HG03280 (cell line): Measurements from ENCODE around the gene AP5Z1.

ENCODE experiments used
- ATAC-seq: cut with Tn5 transposase; IDR thresholded peaks from one replicate; pipeline ENCODE4 v1.9.1; 2021; ENCODE audit warnings: mild to moderate bottlenecking, moderate library complexity; ENCODE audit not compliant: unreplicated experiment

The AP5Z1 gene

GRCh38 chr7:4819560-4820404, 44.4 kb downstream of the AP5Z1 start:
- no peak for ATAC-seq

DNA sequence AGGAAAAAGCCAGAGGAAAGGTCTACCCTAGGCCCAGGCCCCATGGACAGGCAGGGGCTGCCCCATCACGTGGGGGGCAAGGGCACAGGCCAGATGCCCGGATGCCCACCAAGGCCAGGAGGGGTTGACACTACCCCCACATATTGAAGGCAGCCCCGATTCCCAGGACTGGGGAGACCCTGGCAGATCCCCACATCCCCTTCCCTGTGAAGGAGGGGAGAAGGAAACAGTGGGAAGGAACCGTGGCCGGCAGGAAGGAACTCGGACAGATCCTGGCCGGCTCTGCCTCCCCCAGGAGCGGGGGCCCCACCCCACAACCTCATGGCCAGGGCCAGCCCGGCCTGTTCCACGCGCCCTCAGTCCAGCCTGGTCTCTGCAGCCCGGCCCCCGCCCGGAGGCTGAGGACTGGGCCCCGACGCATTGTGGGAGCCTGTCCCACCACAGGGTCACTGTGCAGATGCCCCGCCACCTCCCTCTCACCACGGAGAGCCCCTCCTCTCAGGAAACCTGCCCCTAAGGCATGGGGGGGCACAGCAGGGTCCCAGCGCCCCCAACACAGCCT, 45.1 kb downstream of the AP5Z1 start:
- no peak for ATAC-seq

GRCh38 chr7:4820967-4821471, 45.6 kb downstream of the AP5Z1 start:
- no peak for ATAC-seq

DNA sequence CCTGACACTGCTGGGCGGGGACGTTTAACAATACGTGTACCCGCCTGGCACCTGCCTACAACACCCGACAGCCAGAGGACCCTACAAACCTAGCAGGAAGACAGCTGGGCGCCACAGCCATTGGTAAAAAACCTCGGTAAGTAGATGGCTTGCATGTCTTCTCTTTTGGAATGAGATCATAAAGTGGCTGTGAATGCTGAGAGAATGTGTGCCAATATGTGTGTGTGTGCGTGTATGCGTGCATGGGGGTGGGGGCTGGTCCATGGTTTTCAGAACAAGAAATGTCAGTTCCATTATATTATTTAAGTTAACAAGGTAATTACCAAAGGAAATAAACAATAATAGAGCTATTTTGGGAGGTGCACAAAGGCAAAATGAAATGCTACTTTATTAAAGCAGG, 47.3 kb downstream of the AP5Z1 start:
- ATAC-seq: no peak

DNA sequence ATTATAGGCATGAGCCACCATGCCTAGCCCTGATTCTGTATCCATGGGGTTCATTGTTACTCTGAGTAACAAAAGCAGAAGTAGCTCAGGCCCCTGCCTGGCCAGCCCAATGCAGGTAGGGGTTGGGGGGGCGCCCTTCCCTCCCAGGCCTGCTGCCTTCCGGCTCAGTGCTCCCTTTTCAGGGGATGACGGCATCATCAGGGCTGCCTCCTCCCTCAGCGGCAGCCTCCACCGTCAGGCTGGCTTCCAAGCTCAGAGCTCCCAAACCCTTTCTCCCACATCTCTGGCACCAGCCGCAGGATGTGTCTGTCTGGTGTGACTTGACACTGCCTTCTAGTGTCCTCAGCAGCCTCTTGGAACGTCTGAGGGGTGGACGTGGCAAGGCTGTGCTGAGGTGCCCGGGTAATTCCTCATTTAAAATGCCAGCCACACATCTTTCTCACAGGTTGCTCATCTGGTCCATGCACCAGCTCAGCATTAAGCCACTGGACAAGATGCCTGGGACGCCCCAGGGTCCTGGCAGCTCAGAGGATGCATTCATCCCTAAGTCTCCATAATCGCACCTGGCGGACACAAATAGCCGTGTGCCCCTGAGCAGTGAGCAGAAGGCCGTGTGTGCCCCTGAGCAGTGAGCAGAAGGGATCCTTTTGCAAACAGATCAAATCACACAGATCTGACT, 48.2 kb downstream of the AP5Z1 start:
- ATAC-seq: no peak

DNA sequence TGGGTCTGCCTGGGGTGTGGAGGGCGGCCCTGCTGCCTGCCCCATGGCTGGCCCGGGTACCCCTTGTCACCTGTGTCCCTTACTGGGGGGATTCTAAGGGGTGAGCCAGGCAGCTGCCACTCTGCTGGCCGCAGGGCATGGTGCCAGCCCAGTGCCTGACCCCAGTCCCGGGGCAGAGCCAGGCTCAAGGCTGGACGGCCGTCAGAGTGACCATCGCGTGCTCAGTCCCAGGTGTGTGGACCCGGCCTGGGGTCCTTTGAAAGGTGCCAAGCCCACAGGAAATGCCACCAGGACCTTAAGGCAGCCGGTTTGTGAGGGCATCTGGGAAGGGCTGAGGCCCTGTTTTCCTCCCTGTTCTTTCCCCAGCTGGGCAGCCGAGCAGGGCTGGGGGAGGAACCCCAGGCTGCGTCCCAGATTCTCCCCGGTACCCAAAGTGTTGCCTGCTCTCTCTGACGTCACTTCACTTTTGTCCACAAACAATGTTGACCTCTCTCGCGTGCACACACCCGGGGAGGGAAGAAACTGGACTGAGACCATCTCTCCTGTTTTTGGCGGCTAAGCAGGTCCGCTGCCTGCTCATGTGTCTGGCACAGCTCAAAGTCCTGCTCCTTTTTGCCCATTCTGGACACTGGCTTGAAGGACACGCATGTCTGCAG, 48.8 kb downstream of the AP5Z1 start:
- ATAC-seq: no peak

DNA sequence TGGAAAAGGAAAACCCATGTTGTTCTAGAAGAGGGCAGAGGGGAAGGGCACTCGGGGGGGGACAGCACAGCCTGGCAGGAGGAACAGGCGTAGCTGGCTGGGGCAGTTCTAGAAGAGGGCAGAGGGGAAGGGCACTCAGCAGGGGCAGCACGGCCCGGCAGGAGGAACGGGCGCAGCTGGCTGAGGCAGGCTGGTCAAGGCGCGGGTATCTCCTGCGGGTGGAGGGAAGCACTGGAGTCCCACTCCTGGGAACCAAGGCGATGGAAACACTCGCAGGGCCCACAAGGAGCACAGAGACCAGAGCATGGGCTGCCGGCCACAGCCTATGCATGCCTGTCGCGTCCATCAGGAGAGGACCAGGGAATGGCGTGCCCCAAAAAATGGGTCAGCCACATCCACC, 49.7 kb downstream of the AP5Z1 start:
- no peak for ATAC-seq

GRCh38 chr7:4828720-4829383, 53.4 kb downstream of the AP5Z1 start:
- ATAC-seq: no peak

DNA sequence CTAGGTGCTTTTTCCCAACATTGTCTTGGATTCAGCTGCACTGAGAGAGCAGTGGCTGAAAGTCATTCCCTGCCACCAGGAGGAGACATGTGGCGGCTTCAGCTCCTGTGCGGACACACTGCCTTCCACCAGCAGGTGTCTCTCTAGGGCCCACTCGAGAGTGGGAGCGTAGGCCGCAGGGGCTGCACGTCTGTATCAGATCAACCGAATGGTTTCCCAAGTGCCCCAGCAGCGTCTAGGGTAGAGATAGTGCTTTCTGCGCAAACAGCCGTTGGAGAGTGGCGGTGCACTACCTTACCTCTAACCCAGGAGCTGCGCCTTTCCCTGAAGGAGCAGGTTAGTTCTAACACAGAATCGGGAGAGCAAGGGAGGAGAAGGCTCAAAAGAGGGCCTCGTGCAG, 54.8 kb downstream of the AP5Z1 start:
- ATAC-seq: no peak

GRCh38 chr7:4831723-4832495, 56.5 kb downstream of the AP5Z1 start:
- no peak for ATAC-seq

DNA sequence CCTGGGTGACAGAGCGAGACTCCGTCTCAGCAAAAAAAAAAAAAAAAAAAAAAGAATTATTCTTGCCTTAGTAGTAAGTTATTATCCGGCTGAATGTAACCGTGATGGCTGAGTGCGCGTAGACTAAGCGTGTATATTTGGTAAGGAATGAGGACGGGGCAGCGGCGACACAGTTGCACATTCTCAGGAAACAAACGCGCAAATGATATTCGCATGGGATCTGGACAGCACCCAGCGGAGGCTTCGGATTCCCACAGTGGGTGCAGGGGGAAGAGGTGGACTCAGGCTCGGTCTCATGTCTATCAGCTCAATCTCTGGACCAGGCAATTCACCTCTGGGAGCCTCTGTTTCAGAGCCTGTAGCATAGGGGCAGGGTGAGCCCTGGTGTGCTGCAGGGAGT, 57.3 kb downstream of the AP5Z1 start:
- ATAC-seq: no peak

DNA sequence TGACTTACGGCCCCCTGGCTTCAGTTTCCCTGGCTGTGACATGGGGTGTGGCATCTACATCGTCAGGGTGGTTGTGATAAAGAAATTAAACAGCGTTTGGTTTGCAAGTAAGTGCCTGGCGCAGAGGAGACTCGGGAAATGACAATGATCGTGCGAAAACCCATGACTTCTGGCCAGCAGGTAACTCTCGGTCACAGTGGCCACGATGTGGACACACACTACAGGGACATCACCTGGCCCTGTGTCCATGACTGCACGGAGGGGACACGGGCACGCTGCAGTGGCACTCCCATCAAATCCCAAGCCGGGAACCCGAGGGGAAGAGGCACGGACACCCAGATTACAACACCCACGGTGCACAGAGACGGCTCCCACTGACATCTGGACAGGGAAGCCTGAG, 57.8 kb downstream of the AP5Z1 start:
- ATAC-seq: no peak

GRCh38 chr7:4833691-4834600, 58.5 kb downstream of the AP5Z1 start:
- ATAC-seq: no peak

- ATAC-seq: no peak
Observed at GRCh38 chr7:4834601-4835397, 59.4 kb downstream of the AP5Z1 start.

DNA sequence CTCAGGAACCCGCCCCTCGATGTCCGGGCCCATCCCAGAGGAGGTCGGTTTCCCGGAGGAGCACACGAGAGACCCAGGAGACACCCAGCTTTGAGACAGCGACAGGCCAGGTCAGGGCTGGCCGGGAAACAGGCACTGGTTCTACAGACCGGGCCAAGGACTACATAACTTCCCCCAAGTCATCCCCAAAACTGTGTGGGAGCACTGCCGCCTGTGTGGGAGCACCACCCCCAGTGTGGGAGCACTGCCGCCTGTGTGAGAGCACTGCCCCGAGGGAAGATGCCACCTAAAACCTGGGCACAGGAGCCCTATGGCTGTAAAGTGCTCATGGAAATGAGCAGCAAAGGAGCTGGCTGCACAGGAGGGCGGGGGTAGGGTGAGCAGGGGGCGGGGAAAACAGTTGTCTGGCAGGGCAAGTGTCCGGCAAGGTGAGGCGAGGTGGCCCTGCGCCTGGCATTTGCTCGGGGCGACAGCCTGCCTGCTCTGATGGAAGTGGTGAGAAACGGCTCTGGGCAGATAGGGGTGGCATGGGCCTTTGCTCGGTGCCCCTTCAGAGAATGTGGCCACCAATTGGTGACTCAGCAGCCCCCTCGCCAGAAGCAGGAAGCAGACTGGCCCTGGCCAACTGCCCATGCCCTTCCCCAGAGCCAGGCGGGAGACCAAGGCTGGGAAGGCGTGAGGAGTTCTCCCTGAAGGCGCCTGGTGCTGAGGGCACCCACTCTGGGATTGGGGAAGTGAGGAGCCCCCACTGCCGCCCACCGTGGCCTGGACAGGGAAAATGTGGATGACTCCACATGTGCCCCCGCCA, 60.2 kb downstream of the AP5Z1 start:
- no peak for ATAC-seq

DNA sequence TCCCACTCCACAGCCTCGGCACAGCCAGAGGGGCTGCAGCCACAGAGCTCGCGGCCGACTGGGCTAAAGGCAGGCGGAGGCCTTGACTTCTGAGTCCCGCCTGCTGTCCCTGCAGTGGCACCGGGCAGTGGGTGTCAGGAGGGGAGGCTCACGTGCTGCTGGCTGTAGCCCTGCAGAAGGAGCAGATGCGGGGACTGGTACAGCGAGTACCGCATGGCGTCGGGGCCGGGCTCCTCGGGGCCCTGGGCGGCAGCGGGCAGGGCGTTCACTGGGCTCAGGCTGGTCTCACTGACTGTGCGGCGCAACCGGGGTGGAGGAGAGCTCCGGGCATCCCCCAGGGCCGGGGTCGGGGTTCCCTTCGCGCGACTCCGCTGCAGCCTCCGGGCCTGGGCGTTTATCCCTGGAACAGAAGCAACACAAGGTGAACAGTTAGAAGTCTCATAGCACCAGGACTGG, 60.8 kb downstream of the AP5Z1 start:
- ATAC-seq: no peak

DNA sequence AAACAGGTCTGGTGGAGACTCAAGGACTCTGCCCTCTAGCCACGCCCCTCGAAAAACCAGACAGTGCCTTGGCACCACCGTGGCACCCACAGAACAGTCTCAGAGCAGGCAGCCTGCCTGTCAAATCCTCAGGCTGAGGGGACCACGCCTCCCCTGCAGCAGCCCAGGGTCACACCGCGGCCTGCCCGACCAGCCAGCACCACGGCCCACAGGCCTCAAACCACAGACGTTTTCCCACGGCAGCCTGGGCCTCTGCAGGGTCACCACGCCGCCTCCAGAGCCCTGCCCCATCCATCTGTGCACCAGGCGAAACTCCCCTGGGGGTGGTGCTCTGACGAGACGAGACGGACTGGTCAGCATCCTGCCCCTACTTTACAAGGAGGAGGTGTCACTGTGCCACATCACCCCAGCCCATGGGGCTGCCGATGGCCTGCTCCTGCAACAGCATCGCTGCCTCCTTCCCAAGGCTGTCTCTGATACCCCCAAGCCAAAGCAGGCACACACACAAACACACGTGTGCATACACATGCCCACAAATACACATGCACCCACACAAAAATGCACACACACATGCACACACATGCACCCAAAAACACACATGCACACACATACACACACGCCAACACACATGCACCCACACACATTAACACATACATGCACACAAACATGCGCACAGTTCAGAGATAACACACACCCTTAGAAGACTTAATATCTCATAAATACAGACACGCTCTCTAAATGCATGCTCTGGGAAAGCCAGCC, 61.8 kb downstream of the AP5Z1 start:
- ATAC-seq: no peak
